Activated T-cell treated with anti-CD3 and anti-CD28 coated beads, Interleukin-2, amount 50 U/mL, for 48 hours (primary cell): ENCODE results near the gene ARHGEF19.
A peak's percentile ranks its signal among the peaks of the same experiment; 100 is the strongest.
"Not testable (repeated sequence)": the region's sequence is repeated elsewhere in the genome, so short reads cannot be mapped to it uniquely, and the experiment has no call there.

ENCODE experiments used
- DNase-seq, 2 experiments: peaks; one replicate each; pipeline ENCODE4 v3.0.0-alpha.2; 2020

ARHGEF19 gene

DNA sequence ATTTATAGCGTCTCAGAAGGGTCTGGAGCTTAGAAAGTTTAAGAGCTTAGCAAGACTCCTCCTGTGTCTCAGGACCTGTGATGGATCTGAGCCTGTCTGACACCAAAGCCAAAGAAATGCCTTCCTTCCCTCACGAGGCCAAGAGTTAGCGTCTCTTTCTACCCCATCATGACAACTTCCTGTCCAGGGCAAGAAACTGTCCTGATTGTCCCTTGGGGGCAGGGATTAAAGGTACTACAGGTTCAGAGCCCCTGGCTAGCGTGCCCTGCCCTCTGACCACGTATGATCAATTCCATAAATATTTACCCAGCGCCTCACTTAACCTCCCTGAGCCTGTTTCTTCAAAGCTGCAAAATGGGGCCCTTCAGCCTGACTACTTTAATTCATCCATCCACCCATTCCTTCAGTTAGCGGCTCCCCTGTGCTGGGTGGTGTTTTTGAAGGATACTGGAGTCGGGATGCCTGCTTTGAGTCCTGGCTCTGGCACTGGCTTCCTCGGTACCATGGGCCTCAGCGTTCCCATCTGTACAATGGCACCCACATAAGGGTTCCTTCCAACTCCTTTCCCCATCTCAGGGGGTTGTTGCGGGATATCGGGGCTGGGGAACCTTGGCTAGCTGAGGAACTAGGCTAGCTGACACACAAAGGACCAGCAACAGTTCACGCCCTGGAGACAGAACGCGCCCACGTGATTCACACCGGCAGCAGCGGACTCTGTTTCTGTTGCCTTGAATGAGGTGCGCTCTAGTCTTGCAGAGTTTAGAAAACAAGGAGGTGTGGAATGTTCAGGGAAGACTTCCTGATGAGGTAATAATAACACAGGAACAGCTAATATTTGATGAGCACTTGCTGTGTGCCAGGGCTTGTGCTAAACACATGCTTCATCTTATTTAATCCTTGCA lies 33.6 kb downstream of the ARHGEF19 start:
- DNase-seq: no peak

DNA sequence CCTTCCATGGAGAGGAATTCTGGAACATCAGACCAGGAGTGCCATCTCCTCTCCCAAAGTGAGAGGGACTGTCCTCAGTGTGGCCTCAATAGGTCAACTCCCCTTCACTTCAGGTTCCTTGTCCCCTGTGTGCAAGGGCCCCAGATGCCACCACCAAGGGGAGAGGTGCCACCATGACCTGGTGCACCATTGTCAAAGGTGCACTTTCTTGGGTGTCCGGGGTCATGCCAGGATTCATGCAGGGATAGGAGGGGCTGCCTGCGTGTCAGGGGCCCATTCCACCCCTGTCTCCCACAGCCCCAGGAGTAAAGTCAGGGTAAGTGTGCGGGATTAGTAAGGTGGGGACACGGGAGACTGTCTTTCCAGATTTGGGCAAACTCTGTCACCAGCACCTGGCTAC lies 35.1 kb downstream of the ARHGEF19 start:
- no peak for DNase-seq

DNA sequence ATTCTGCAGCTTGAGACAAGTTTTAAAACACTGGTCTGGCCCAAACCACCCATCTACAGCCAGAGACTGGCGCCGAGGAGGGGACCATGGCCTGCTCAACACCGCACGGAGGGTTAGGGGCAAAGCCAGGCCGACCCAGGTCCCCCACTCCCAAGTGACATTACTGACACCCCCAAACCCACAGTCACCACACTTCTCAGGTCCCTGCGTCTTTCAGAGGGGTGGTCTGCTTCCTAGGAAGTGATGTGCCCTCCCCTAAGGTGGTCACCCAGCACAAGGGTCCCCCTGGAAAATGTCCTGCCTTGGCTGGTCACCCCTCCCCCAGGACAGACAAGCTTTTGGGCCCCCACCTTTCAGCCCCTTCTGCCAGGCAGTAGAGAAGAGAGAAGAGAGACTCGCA lies 35.8 kb downstream of the ARHGEF19 start:
- DNase-seq: no peak

DNA sequence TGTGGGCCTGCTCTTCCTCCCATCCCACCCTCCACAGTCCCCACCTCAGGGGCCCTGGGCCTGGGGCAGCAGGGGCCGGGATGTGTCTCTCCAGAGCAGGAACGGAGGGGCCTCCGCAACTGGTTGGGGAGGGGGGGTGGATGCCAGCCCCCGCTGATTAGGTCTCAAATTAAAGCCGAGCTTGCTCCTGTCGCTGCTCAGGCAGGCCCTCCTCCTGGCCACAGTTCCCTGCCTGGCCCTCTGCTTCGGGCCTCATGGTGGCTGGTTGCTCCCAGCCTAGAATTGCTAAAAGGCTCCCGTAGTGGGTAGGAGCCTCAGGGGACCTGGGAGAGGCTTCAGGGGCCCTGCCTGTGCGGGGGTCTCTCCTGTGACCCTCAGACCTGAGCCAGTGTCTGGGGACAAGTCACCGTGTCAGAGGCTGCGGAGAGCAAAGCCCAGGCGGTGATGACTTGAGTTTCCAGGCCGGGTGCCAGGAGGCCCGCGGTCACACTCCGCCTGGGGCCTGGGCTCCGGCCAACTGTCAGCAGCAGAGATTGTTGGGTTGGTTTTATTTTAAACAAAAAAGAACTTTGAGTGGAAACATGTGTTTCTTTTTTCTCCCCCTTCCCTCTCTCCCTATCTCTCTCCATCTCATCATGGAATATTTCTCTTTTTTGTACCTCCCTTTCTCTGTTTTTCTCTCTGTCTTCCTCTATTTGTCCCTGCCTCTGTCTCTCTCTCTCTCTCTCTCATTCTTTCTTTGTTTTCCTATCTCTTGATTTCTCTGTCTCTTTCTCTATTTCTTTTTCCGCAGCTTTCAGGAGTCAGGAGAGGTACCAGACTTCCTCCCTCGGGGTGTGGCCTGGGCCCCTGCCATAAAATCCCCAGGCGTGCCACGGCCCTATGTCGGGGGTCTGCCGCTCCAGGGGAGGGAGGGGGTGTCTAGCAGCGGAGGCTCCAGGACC lies 36.6 kb downstream of the ARHGEF19 start:
- no peak for DNase-seq

DNA sequence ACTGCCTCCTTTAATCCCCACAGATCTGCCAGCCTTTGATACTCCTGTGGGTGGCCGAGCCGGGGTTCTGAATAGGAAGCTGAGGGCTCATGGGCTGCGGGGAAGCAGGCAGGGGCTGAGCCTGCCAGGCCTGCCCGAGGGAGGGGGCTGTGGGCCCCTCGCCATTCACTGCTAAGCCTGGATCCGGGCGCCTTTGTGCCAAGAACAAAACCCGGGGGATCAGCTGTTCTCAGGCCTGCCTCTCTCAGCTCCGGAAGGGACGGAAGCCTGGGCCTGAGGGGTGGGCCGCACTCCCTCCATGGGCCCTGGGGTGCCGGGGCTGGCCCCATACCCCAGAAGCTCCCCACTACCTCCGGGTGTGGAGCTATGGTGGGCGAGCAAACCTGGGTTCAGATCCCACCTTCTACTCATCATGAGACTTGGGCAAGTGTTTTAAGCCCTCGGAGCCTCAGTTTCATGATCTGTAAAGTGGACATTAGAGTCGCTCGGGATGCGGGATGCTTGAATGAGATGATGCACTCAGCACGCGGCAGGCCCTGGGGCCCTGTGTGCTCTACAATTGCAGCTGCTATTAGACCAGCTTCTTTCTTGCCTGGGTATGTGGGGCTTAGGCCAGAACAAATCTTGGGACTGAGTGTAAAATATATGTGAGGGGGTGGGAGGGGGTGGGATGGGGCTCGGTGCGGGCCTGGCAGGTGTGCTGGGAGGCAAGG lies 37.4 kb downstream of the ARHGEF19 start:
- DNase-seq: no peak

DNA sequence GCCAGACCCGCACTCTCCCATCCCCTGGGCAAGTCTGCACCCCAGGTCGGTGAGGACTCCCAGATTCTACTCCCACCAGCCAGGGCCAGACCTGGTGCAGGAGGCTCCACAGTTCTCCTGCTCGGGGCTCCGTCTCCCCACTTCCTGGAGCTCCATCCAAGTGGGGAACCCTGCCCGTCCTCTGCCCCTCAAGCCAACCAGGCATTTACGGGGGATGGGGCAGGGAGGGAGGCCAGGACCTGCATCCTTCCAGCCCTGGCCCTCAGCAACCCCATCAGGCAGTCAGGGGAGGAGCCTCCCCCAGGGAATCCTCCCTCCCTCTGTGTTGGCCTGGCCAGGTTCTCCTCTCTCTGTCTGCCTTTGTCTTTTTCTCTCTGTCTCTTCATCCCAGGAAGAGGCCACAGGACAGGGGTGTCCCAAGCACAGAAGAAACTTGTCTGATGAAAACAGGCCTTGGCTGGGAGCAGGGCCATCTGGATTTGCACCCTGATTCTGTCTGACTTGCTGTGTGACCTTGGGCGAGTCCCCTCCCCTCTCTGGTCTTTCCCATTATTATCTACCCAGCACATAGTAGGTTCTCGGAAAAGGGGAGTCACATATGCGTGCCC lies 38.1 kb downstream of the ARHGEF19 start:
- DNase-seq: no peak

DNA sequence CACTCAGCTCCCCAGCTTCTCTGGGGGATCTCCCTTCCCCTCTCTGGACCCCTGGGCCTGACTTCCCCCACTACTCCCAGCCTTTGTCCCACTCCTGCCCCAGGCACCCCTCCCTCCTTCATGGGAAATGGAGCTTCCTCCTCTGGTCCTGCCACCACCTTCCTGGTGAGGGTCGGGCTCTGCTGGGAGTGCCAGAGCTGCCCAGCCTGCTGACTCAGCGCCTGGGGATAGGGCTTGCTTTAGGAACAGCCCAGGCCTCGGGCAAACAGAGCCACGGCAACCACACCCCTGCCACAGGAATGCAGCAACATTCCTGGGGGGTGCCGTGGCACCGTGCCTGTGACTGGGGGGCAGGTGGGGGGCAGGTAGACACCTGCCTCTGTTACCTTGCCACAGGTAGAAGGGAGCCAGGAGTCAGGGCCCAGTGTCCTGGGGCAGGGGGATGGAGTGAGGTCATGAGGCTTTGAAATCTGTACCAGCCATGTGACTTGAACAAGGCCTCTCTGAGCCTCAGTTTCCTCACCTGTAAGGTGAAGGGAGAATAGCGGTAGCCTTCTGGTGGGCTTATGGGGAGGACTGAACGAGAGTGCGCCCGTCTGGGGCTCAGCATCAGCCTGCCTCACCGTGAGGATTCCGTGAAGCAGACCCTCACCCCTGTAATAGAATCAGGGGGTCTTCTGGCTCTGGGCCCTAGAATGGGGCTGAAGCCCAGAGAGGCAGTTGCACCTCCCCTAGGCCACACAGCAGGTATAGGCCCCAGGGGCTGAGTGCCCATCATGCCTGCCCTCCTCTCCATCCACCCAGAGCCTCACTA lies 38.8 kb downstream of the ARHGEF19 start:
- DNase-seq: no peak

DNA sequence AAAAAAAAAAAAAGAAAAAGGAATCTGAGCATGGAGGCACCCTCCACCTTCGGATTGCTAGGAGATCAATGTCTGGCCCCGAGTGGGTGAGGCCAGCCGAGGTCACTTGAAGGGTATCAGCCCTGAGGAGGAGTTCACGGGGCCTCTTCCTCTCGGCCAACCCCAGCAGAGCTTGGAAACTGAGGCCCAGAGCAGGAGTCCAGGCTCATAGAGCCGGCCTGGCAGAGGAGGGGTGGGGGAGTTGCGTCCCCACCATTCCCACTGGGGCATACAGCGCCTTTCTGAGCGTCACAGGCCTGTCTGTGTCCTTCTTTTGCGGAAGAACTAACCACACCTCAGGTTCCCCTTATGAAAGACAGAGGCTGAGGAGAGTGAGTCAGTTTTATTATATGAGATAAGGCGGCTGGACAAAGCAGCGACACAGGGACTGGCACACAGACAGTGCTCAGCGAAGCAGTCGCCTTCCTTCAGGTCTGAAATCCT lies 39.4 kb downstream of the ARHGEF19 start:
- no peak for DNase-seq

DNA sequence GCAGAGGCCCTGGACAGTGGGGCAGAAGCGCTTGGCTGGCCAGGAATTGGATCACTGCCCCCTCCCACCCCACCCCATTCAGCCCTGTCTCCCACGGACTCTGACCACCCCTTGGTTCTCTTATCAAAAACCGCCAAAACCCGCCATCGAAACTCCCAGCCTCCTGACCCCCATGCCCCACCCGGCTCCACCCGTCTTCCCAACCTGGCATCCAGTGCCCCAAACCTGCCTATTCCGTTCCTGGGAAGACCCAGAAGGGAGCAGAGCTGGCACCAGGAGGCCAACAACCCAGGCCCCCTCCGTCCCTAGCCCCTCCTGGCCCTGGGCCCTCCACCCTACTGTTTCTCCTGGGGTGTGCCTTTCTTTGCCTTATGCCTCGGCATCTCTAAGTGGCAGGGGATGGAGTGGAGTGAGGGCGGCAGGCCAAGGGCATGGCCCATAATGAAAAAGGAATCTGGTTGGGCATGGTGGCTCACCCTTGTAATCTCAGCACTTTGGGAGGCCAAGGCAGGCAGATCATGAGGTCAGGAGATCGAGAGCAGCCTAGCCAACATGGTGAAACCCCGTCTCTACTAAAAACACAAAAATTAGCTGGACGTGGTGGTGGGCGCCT lies 40.1 kb downstream of the ARHGEF19 start:
- no peak for DNase-seq

DNA sequence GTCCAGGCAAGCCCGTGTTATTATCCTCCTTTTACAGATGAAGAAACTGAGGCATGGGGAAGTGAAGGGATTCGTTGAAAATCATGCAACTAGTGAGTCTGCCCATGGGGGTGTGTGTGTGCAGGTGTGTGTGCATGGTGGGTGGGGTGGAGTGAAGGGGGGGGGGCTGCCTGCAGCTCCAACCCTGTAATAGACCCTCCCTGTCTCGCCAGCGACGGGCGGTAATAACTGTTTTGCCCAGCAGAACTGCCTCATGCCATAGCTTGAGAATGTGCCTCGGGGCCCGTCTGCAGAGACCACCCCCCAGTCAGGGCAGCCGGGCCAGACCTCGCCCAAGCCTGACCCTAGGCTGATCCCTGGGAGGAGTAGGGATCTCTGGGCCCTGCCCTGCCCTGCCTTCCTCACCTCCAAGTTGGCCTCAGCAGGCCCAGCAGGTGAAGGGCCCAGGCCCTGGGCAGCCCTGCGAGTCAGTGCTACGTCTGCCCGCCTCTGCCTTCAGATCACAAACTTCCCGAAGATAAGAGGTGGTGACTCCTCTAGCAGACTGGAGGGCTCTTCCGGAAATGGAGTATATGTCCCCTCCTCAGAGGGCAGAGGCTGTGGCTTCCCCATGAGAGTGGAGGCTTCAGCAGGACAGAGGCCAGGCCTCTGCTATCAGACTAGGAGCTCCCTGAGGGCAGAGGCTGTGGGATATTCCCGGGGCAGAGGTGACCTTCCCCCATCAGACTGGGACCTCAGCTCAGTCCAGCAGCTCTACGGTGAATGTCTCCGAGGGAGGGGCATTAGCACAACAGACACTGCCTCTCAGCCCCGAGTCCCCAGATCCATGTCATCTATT lies 40.9 kb downstream of the ARHGEF19 start:
- no peak for DNase-seq

DNA sequence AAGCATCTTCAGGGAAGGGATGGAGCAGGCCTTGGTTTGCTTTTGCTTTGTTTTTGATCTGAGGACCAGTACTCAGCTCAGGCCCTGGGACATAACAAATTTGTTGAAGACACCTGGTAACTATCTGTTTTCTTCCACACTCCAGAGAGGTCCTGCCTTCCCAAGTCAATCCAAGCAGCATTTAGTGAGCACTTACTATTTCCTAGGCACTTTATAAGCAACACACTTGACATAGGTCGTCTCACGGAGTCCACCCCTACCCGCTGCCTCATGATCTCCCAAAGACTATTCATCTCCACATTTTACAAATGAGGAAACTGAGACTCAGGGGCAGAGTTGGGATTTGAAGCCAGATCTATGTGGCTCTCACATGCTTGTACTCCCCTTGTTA lies 42.2 kb downstream of the ARHGEF19 start:
- no peak for DNase-seq

DNA sequence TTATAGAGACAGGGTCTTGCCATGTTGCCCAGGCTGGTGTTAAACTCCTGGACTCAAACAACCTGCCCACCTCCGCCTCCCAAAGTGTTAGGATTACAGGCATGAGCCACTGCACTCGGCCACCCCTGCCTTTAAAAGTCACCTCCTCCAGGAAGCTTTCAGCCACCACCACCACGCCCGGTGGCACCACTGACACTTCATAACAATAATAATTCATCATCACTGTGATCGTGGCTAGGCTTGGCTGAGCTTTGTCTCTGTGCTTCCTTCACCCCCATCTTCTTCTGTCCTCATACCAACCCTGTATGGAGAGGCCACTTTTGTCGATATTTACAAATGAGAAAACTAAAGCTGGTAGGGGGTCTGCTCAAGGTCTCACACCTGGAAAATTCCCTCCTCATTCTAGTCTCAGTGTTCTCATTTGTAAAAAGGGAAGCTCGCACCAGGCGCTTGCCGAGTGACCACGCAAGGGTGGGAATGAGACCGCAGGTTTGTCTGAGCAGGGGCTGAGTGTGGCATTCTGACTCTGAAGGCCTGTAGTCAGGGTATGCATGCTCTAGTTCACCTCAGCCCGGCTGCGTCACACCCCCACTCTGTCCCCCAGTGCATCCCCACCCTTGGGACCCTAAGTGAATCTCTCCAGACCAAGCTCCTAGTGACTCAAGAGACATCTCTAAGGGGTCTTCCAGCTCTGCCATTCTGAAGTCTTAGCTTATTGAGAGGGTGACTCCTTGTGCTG lies 43.7 kb downstream of the ARHGEF19 start:
- peak; percentile 48 to 50 for DNase-seq

DNA sequence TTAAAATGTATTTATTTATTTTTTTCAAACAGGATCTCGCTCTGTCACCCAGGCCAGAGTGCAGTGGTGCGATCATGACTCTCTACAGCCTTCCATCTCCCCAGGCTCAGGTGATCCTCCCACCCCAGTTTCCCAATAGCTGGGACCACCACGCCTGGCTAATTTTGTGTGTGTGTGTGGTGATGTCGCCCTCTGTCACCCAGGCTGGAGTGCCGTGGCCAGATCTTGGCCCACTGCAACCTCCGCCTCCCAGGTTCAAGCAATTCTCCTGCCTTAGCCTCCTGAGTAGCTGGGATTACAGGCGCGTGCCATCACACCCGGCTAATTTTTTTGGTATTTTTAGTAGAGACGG lies 44.3 kb downstream of the ARHGEF19 start:
- DNase-seq: not testable (repeated sequence)

DNA sequence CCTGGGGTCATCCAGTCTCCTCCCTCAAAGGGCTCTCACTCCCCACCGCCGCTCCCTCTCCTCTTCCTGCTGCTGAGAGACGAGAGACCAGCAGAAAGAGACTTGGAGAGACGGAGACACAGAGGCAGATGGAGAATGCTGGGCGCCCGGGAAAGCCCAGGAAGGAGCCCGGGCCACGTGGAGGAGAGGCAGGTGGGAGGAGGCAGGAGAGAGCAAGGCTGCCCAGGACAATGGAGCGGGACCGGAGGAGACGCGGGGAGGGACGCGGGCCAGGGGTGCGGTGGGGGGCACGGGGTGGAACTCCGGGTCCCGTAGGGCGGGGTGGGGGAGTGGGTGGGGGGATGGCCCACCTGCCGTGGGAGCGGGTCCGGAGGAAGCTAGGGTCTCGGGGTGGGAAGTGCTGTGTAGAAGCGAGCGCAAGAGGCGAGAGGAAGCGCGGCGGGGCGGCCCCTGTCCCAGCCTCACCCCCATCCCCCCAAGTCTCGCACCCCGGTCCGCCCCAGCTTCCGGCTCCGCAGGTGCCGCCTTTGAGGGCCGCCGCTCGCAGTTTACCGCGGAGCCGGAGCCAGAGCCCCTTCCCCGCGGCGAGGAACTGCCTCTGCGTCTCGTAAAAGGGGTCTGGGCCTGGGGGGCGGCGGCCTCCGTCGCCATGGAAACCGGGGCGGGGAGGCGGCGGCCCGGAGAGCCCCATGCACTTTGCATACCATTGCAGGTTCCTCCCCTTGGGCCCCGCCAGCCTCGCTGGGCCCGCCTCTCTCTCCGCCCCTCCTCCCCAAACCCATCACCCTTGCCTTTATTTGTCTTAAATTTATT lies 44.9 kb downstream of the ARHGEF19 start:
- DNase-seq: peak; percentile 66 to 70

DNA sequence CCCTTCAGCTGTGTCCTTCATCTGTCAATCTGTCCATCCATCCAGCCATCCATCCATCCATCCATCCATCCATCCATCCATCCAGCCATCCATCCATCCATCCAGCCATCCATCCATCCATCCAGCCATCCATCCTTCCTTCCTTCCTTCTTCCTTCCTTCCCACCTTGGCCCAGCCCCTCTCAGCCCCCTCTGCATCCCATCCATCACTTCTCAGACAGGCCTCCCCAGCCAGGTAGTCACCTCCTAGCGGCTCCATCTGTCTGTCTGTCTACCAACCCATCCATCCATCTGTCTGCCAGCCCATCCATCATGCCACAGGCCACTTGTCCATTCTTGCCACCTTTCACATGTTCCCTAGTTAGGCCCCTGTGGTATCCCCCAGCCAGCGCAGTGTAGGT lies 46.3 kb downstream of the ARHGEF19 start:
- DNase-seq: no peak

DNA sequence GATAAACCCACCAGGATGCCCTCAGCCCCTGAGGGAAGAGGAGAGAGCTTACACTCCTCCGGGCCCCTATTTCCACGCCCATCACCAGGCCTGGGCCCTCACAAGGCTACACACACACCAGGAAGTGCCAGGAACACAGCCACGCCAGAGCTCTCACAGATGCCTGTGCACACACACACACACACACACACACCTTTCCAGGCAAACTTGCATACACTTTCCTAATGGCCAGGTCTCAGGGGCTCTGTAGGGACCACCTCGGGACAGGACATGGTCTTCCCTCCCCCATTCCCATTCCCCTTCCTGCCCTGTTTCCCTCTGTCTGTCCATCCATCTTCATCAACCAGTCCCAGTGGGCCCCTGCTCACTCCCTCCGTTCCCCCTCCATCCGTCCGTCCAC lies 46.9 kb downstream of the ARHGEF19 start:
- DNase-seq: no peak

DNA sequence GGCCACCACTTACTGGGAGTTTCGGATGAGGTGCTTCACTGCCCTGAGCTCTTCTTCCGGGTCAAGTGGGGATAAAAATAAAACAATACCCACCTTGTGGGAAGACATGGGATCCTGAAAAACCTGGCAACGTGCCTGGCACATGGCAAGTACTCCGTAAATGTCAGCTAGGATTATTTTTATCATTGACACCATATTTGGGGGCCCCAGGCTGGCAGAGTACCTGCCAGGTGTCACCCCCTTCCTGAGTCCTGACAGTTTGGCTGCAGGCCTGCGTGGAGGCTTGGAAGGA lies 47.4 kb downstream of the ARHGEF19 start:
- no peak for DNase-seq

DNA sequence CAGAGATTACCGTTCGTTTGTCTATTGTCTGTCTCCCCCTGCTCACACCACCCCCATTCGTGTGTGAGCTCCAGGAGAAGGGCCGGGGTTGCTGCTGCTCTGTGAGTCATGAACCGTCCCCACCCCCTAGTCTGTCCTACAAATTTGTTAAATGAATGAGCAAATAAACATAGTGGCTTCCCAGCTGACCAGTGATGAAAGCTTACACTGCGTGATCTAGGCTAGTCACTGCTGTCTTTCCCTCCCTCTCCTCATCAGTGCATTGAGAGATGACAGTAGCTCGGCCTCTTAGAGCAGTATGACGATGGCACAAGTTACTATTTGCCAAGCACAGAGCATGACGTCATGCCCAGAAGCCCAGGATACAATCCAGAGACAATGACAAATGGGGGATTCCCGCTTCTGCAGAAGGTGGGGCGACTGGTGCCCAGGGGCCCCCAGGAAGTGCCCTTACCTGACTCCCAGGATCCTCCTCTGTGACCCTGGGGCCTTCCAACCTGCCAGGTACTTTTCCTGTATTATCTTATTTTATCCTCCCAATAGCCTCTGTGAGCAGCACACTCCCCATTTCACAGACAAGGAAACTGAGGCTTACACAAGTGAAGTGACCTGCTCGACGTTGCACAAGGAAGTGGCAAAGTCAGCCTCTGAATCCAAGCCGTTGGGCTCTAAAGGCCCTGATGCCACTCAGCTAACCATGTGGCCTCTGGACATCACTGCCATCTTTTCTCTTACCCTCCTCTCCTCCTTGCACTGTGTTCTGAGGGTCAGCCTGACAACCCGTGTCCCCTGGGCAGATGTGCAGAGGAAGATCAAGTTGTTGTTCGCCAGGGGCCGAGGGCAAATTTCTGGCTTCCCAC lies 48.0 kb downstream of the ARHGEF19 start:
- DNase-seq: no peak
